Mesenchymal stem cell (in vitro differentiated cells and primary cell): Measurements from ENCODE around the gene EFNA2.

Experiments used
- DNase-seq: peaks from one replicate; pipeline ENCODE4 v3.0.0-alpha.2; 2013
- H2AFZ ChIP-seq: one replicate; pipeline ENCODE4 v1.6.1; 2013; ENCODE audit warnings: low read depth, mild to moderate bottlenecking, control low read depth, inconsistent platforms, low read length, moderate library complexity
- H2AK5ac ChIP-seq: 2 replicates; pipeline ENCODE4 v1.6.1; 2013; ENCODE audit warnings: low read length, moderate library complexity, mild to moderate bottlenecking, inconsistent platforms; ENCODE audit not compliant: severe bottlenecking
- H2BK120ac ChIP-seq: one replicate; pipeline ENCODE4 v1.6.1; 2013; ENCODE audit warnings: low read depth, mild to moderate bottlenecking, inconsistent platforms, low read length, moderate library complexity
- H2BK12ac ChIP-seq, 2 experiments: one replicate each; pipeline ENCODE4 v1.6.1; 2013; ENCODE audit warnings: inconsistent platforms in 2 of 2, low read length in 2 of 2, mild to moderate bottlenecking in 2 of 2, moderate library complexity in 2 of 2, control low read depth in 1 of 2
- H2BK15ac ChIP-seq: one replicate; pipeline ENCODE4 v1.6.1; 2013; ENCODE audit warnings: mild to moderate bottlenecking, low read depth, inconsistent platforms; ENCODE audit not compliant: poor library complexity, severe bottlenecking
- H2BK5ac ChIP-seq: 2 replicates; pipeline ENCODE4 v1.6.1; 2013; ENCODE audit warnings: low read depth, mild to moderate bottlenecking, low read length, control low read depth, inconsistent platforms; ENCODE audit not compliant: poor library complexity, severe bottlenecking
- H3K14ac ChIP-seq, 2 experiments: one replicate each; pipeline ENCODE4 v1.6.1; 2013; ENCODE audit warnings: inconsistent platforms in 2 of 2, low read length in 2 of 2, control low read depth in 1 of 2, mild to moderate bottlenecking in 1 of 2, moderate library complexity in 1 of 2
- H3K18ac ChIP-seq, 2 experiments: one replicate each; pipeline ENCODE4 v1.6.1; 2013; ENCODE audit warnings: inconsistent platforms in 2 of 2, low read length in 2 of 2, control low read depth in 1 of 2, low read depth in 1 of 2, mild to moderate bottlenecking in 1 of 2
- H3K23ac ChIP-seq, 2 experiments: one replicate each; pipeline ENCODE4 v1.6.1; 2013; ENCODE audit warnings: inconsistent platforms in 2 of 2, low read length in 2 of 2, mild to moderate bottlenecking in 2 of 2, moderate library complexity in 2 of 2, control low read depth in 1 of 2
- H3K27ac ChIP-seq: 2 replicates; pipeline ENCODE4 v1.5.1; 2013; ENCODE audit warnings: mild to moderate bottlenecking, moderate library complexity, low read length, control low read depth, inconsistent platforms; ENCODE audit not compliant: poor library complexity, severe bottlenecking
- H3K27me3 ChIP-seq, 2 experiments: 2 replicates each; pipeline versions ENCODE4 v1.6.1 to v1.7.0; 2013; ENCODE audit warnings: low read length in 2 of 2, mild to moderate bottlenecking in 2 of 2, moderate library complexity in 2 of 2, control low read depth in 1 of 2, inconsistent platforms in 1 of 2; ENCODE audit not compliant: control insufficient read depth in 1 of 2, insufficient read depth in 1 of 2
- H3K36me3 ChIP-seq, 2 experiments: 2 replicates each; pipeline versions ENCODE4 v1.6.1 to v1.7.0; 2013; ENCODE audit warnings: low read length in 2 of 2, control low read depth in 1 of 2, inconsistent platforms in 1 of 2, low read depth in 1 of 2, mild to moderate bottlenecking in 1 of 2; ENCODE audit not compliant: insufficient read depth in 2 of 2, control insufficient read depth in 1 of 2
- H3K4ac ChIP-seq, 2 experiments: one replicate each; pipeline ENCODE4 v1.6.1; 2013; ENCODE audit warnings: inconsistent platforms in 2 of 2, low read length in 2 of 2, mild to moderate bottlenecking in 2 of 2, moderate library complexity in 2 of 2, control low read depth in 1 of 2, low read depth in 1 of 2
- H3K4me1 ChIP-seq: 2 replicates; pipeline ENCODE4 v1.6.1; 2013; ENCODE audit warnings: low read depth, low read length, control low read depth; ENCODE audit not compliant: control insufficient read depth, insufficient read depth
- H3K4me2 ChIP-seq: 2 replicates; pipeline ENCODE4 v1.6.1; 2013; ENCODE audit warnings: low read length, mild to moderate bottlenecking, inconsistent platforms; ENCODE audit not compliant: poor library complexity, severe bottlenecking
- H3K4me3 ChIP-seq, 2 experiments: 2 replicates each; pipeline versions ENCODE4 v1.5.1 to v1.7.0; 2013; ENCODE audit warnings: low read length in 2 of 2, mild to moderate bottlenecking in 2 of 2, control low read depth in 1 of 2, low read depth in 1 of 2; ENCODE audit not compliant: insufficient read depth in 1 of 2
- H3K79me1 ChIP-seq: replicated peaks from 2 replicates; pipeline ENCODE4 v1.6.1; 2013; ENCODE audit warnings: mild to moderate bottlenecking, control low read depth, low read length, inconsistent platforms; ENCODE audit not compliant: poor library complexity, severe bottlenecking
- H3K9ac ChIP-seq: 2 replicates; pipeline ENCODE4 v1.7.0; 2013; ENCODE audit warnings: mild to moderate bottlenecking, low read length, moderate library complexity
- H3K9me3 ChIP-seq: 2 replicates; pipeline ENCODE4 v1.7.0; 2013; ENCODE audit warnings: mild to moderate bottlenecking, low read length; ENCODE audit not compliant: control insufficient read depth
- H4K8ac ChIP-seq: one replicate; pipeline ENCODE4 v1.6.1; 2013; ENCODE audit warnings: inconsistent platforms, mild to moderate bottlenecking, low read length, moderate library complexity
- H4K91ac ChIP-seq: one replicate; pipeline ENCODE4 v1.6.1; 2013; ENCODE audit warnings: mild to moderate bottlenecking, low read length, inconsistent platforms
- WGBS: methylation state at CpG from one replicate; pipeline ENCODE4 v1.1.7; 2013; ENCODE audit warnings: mixed read lengths; 5-methylcytosine and 5-hydroxymethylcytosine counted together

The EFNA2 gene

GRCh38 chr19:1238369-1239303 lies 47.0 kb upstream of the EFNA2 start:
- Histone ChIP-seq H2BK15ac (no peak overlapping the region), H2BK5ac (no peak overlapping the region), H3K27me3 (no peaks in the 10 kb centered on the region), H4K8ac (no peak overlapping the region), H3K4me3 (peak overlapping the region; percentile 64 to 78), H2BK12ac (peak overlapping the region in 1 of 2 experiments; percentile 71), H3K18ac (peak overlapping the region in 1 of 2 experiments; percentile 54), H3K23ac (peak overlapping the region in 1 of 2 experiments; percentile 0), H3K4ac (peak overlapping the region; percentile 2 to 17), H3K14ac (peak overlapping the region in 1 of 2 experiments; percentile 4), H3K36me3 (peaks cover 16 to 30% of the 10 kb centered on the region in 2 experiments), H3K9ac (peak overlapping the region; percentile 51), H4K91ac (no peak overlapping the region), H2AK5ac (no peak overlapping the region), H2AFZ (no peak overlapping the region), H3K4me1 (peaks cover 43% of the 10 kb centered on the region), H3K4me2 (peak overlapping the region; percentile 96), H2BK120ac (no peak overlapping the region), H3K27ac (no peak overlapping the region), H3K9me3 (no peaks in the 10 kb centered on the region), H3K79me1 (peaks cover 25% of the 10 kb centered on the region)
- DNase-seq, result no peak
- WGBS, result 76% methylated on average over 34 of the region's 34 CpGs

GRCh38 chr19:1239420-1239795 lies 46.3 kb upstream of the EFNA2 start:
- Histone ChIP-seq H3K9me3 (no peaks in the 10 kb centered on the region), H3K4ac (peak overlapping the region; percentile 57 to 75)

GRCh38 chr19:1239796-1240737 lies 45.6 kb upstream of the EFNA2 start:
- 14% methylated on average over 77 of the region's 84 CpGs for WGBS
- no peak overlapping the region for H2BK5ac ChIP-seq
- peak; percentile 89 for DNase-seq
- H3K18ac ChIP-seq, result peak overlapping the region; percentile 87 to 91
- peak overlapping the region; percentile 42 for H2BK120ac ChIP-seq
- peak overlapping the region; percentile 77 for H3K4me2 ChIP-seq
- peak overlapping the region in 1 of 2 experiments; percentile 73 for H3K14ac ChIP-seq
- H3K4ac ChIP-seq, result peak overlapping the region; percentile 57 to 75
- peaks cover 56% of the 10 kb centered on the region for H3K4me1 ChIP-seq
- peak overlapping the region; percentile 3 to 68 for H3K4me3 ChIP-seq
- H3K27me3 ChIP-seq, result no peaks in the 10 kb centered on the region
- peak overlapping the region; percentile 70 for H2BK15ac ChIP-seq
- peak overlapping the region; percentile 75 for H2AFZ ChIP-seq
- no peak overlapping the region for H3K23ac ChIP-seq
- H3K9me3 ChIP-seq, result no peaks in the 10 kb centered on the region
- H3K27ac ChIP-seq, result no peak overlapping the region
- peak overlapping the region; percentile 93 for H4K91ac ChIP-seq
- peak overlapping the region; percentile 94 for H4K8ac ChIP-seq
- peak overlapping the region; percentile 85 for H3K9ac ChIP-seq
- H3K79me1 ChIP-seq, result peaks cover 21% of the 10 kb centered on the region
- H3K36me3 ChIP-seq, result peaks cover 11 to 29% of the 10 kb centered on the region in 2 experiments
- H2BK12ac ChIP-seq, result peak overlapping the region; percentile 28 to 85
- H2AK5ac ChIP-seq, result no peak overlapping the region

More at GRCh38 chr19:1239420-1239795, 46.3 kb upstream of the EFNA2 start:
- H3K27ac ChIP-seq, result no peak overlapping the region
- no peaks in the 10 kb centered on the region for H3K27me3 ChIP-seq
- peak overlapping the region in 1 of 2 experiments; percentile 28 for H2BK12ac ChIP-seq
- no peak overlapping the region for H2BK5ac ChIP-seq
- no peak overlapping the region for H3K14ac ChIP-seq
- peak overlapping the region; percentile 93 for H4K91ac ChIP-seq
- WGBS, result 85% methylated on average over 11 of the region's 11 CpGs
- peaks cover 50% of the 10 kb centered on the region for H3K4me1 ChIP-seq
- no peak overlapping the region for H3K23ac ChIP-seq
- peak overlapping the region; percentile 94 for H4K8ac ChIP-seq
- no peak overlapping the region for H2BK15ac ChIP-seq
- peak overlapping the region; percentile 83 for H3K9ac ChIP-seq
- peak overlapping the region; percentile 42 for H2BK120ac ChIP-seq
- H2AFZ ChIP-seq, result no peak overlapping the region
- H3K4me2 ChIP-seq, result no peak overlapping the region
- H2AK5ac ChIP-seq, result no peak overlapping the region
- H3K18ac ChIP-seq, result peak overlapping the region in 1 of 2 experiments; percentile 91
- DNase-seq, result no peak
- H3K36me3 ChIP-seq, result peaks cover 14 to 29% of the 10 kb centered on the region in 2 experiments
- no peak overlapping the region for H3K4me3 ChIP-seq
- peaks cover 25% of the 10 kb centered on the region for H3K79me1 ChIP-seq
